NCI-H345 (cell line): Measurements from ENCODE around the gene KANTR.
A peak's percentile ranks its signal among the peaks of the same experiment; 100 is the strongest.

Experiments used
- DNase-seq: peaks from one replicate; lab custom pipeline; 2025; lab: John Stamatoyannopoulos, UW

KANTR gene

GRCh38 chrX:53081925-53082772, 11.8 kb upstream of the KANTR start, which contains the start of gene TSPYL2:
TSS of gene TSPYL2 (plus strand) at chrX:53082367. CDS start at chrX:53082499, 132 bp downstream.
- peak; percentile 96 for DNase-seq

- DNase-seq: no peak
These were observed 10.9 kb upstream of the KANTR start for GRCh38 chrX:53082773-53083616.

GRCh38 chrX:53084043-53084570, 9.8 kb upstream of the KANTR start:
- no peak for DNase-seq

- DNase-seq: no peak
These were observed 9.1 kb upstream of the KANTR start for GRCh38 chrX:53084863-53085262.

- DNase-seq: no peak
These were observed 8.2 kb upstream of the KANTR start for GRCh38 chrX:53085661-53086229.

GRCh38 chrX:53086464-53086863, 7.5 kb upstream of the KANTR start:
- DNase-seq: no peak

GRCh38 chrX:53087388-53087831, 6.5 kb upstream of the KANTR start:
- DNase-seq: no peak

GRCh38 chrX:53088136-53088974, 5.6 kb upstream of the KANTR start:
- peak; percentile 63 for DNase-seq

- DNase-seq: peak; percentile 60
These were observed 4.6 kb upstream of the KANTR start for GRCh38 chrX:53089224-53089842.

- no peak for DNase-seq
These were observed 4.0 kb upstream of the KANTR start for GRCh38 chrX:53089925-53090324.

GRCh38 chrX:53091354-53091753, 2.6 kb upstream of the KANTR start:
- DNase-seq: no peak

GRCh38 chrX:53093177-53093655, 726 bp upstream of the KANTR start:
- peak; percentile 59 for DNase-seq

GRCh38 chrX:53094582-53094905, 602 bp downstream of the KANTR start:
- no peak for DNase-seq

GRCh38 chrX:53095796-53096195, 1.9 kb downstream of the KANTR start:
- no peak for DNase-seq

- DNase-seq: no peak
These were observed 21.1 kb downstream of the KANTR start for GRCh38 chrX:53114864-53115549.

GRCh38 chrX:53115550-53115874, 21.6 kb downstream of the KANTR start:
- no peak for DNase-seq

- no peak for DNase-seq
These were observed 22.2 kb downstream of the KANTR start for GRCh38 chrX:53116101-53116500.

GRCh38 chrX:53122013-53122412, 28.1 kb downstream of the KANTR start:
- DNase-seq: no peak

GRCh38 chrX:53125506-53125905, 31.6 kb downstream of the KANTR start:
- no peak for DNase-seq

- DNase-seq: no peak
These were observed 32.4 kb downstream of the KANTR start for GRCh38 chrX:53126377-53126776.
